ENCODE results near the gene SOX6.

DNA sequence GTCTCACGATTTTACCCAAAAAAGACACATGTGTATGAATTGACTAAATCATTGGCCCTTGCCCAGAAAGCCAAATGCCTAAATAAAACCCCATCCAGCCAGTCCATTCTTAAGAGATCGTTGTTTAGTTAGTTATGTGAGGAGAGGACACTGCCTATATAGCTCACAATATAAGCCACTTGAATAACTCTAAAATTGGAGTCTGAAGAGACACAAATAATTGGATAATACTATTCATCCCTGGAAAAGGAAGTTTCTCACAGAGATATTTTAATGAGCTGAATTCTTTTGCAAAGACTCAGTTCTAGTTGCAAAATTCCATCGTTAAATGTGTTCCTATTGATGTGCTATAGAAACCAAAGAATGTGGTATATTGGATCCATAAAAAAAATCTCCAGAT lies 176.7 kb downstream of the SOX6 start:
- no peak for TF ChIP-seq CREB1 (CRISPR knock-in tag; IDR thresholded peaks at IDR 0.05; ENCODE audit: low read depth)
- TF ChIP-seq, protein P1, sequence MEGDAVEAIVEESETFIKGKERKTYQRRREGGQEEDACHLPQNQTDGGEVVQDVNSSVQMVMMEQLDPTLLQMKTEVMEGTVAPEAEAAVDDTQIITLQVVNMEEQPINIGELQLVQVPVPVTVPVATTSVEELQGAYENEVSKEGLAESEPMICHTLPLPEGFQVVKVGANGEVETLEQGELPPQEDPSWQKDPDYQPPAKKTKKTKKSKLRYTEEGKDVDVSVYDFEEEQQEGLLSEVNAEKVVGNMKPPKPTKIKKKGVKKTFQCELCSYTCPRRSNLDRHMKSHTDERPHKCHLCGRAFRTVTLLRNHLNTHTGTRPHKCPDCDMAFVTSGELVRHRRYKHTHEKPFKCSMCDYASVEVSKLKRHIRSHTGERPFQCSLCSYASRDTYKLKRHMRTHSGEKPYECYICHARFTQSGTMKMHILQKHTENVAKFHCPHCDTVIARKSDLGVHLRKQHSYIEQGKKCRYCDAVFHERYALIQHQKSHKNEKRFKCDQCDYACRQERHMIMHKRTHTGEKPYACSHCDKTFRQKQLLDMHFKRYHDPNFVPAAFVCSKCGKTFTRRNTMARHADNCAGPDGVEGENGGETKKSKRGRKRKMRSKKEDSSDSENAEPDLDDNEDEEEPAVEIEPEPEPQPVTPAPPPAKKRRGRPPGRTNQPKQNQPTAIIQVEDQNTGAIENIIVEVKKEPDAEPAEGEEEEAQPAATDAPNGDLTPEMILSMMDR (conservative IDR thresholded peaks at IDR 0.05; ENCODE audit: low read depth in 2 of 2): no peak
- no peak for TF ChIP-seq EZH2 (IDR thresholded peaks at IDR 0.05; ENCODE audit: low read depth, unreplicated experiment)
- TF ChIP-seq POLR2AphosphoS5 (IDR thresholded peaks at IDR 0.05; ENCODE audit: low read depth): no peak

All from GM23338 (cell line).